H54 (cell line): ENCODE data around the gene ABCE1.

Experiments used
- DNase-seq: peaks from one replicate; pipeline ENCODE4 v3.0.0; 2011; ENCODE audit warnings: low spot score, mixed read lengths; ENCODE audit not compliant: insufficient read length
- FAIRE-seq: peaks from 3 replicates; lab custom pipeline; 2011; peaks lifted over from hg19 to GRCh38; lab: Jason Lieb, UNC
- POLR2A ChIP-seq: IDR thresholded peaks from 2 replicates; pipeline ENCODE4 v1.6.1; 2011; ENCODE audit warnings: low read depth, mild to moderate bottlenecking, low read length

ABCE1 gene

DNA sequence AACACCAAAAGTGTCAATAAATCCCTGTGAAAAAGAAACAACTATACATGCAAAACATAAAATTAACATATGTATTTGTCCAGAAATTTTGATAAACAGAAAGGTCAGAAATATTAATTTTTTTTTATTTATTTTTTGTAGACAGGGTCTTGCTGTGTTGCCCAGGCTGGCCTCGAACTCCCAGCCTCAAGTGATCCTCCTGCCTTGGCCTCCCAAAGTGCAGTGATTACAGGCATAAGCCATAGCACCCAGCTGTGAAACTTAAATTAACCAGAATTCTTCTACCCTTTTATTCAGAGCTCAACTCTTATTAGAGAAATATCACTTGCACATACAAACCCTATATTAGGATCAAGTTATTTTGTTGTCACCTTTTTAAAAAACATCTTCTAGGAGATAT is 16.4 kb upstream of the ABCE1 start:
- FAIRE-seq (no peak), DNase-seq (no peak)
- TF ChIP-seq POLR2A, result no peak

DNA sequence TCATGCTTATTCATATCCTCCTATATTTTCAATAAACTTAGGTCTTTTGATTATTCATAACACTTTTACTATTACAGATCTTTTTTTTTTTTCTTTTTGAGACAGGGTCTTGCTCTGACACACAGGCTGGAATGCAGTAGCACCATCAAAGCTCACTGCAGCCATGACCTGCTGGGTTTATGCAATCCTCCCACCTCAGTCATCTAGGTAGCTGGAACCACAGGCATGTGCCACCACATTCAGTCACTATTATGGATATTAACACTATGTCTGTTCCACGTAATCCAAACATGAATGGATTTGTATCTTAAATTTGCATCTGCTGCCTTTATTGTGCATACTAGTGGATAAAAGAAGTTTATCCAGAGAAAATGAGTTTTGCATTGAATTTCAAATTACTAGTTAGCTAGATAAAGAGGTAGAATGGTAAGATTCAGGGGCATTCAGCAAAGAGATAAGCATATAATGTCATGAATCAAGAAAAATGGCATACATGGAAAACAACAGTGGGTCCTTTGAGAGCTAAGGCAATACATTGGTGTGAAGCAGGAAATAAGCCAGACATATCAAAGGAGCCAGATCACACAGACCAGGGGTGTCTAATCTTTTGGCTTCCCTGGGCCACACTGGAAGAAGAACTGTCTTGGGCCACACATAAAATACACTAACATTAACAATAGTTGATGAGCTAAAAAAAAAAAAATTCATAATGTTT is 14.1 kb upstream of the ABCE1 start:
- DNase-seq (no peak), FAIRE-seq (no peak)
- TF ChIP-seq POLR2A, result no peak

GRCh38 chr4:145090380-145090779 is 7.7 kb upstream of the ABCE1 start:
- no peak for FAIRE-seq
- no peak for TF ChIP-seq POLR2A

DNA sequence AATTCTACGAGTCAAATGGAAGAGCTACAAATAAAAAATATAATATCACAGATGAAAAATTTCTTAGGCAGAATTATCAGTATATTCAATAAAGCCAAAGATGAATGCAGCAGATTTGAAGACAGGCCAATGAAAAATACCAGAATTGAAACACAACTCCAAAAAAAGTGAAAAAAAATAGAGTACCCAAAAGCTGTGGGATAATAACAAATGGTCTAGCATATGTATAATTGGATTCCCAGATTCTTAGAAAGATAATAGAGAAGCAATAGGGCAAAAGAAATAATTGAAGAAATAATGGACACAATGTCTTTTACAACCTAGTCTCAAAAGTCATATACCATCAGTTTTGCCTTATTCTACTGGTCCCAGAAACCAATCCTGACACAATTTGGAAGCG is 4.5 kb upstream of the ABCE1 start:
- DNase-seq (no peak), FAIRE-seq (no peak)
- TF ChIP-seq POLR2A, result no peak

More at GRCh38 chr4:145090380-145090779, 7.7 kb upstream of the ABCE1 start:
- no peak for DNase-seq

GRCh38 chr4:145097331-145097820 is 735 bp upstream of the ABCE1 start:
- no peak for DNase-seq

DNA sequence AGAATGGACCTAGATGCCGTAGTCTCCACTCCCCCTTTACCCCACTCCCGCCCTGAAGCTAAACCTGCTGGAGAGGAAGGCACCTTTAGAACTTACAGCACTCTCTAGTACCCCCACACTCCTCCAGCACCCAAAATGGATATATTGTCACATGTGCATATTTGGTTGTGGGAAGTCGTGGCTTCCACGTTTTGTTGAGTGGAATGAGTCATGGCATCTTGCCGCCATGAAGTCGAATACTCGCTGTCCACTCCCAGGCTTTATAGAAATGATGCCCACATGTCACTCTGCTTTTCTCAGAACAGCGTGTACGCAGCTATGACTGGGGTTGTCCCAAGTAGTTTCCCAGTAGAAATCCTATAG is 545 bp downstream of the ABCE1 start:
- no peak for TF ChIP-seq POLR2A
- FAIRE-seq (no peak), DNase-seq (no peak)

More at GRCh38 chr4:145097331-145097820, 735 bp upstream of the ABCE1 start:
- no peak for FAIRE-seq
- no peak for TF ChIP-seq POLR2A

DNA sequence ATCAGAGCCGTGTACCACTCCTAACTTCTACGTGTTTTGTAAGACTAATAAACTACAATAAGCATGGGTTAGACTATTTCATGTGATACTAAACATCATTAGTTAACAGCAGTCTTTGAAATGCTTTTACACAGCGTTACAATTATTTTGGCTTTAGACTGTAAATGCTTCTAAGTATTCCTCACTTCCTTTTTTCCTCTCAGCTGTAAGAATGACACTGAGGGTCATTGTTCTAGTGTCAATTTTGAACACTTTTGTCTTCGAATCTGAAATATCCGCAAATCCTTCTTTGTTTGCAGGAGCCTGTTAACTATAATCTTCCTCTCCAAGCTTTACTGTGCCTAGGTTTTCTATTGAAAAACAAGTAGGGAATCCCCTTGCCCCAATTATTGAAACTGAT is 1.5 kb downstream of the ABCE1 start:
- no peak for TF ChIP-seq POLR2A
- DNase-seq (no peak), FAIRE-seq (no peak)

DNA sequence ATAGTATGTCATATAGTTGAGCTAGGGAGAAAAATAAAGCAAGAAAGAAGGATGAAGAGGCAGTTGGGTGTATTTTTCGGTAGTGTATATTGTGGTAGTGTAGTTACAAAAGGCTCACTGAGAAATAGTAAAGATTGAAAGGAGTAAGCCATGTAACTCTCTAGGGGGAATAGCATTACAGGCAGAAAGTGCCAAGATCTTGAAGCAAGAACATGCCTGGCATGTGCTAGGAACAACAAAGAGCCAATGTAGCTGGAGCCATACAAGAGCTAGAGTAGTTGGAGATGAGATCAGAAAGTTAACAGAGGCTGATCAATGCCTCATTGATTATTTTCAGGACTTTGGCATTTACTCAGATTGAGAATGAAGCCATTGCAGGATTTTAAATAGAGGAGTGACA is 3.0 kb downstream of the ABCE1 start:
- no peak for DNase-seq
- TF ChIP-seq POLR2A, result no peak
- no peak for FAIRE-seq

DNA sequence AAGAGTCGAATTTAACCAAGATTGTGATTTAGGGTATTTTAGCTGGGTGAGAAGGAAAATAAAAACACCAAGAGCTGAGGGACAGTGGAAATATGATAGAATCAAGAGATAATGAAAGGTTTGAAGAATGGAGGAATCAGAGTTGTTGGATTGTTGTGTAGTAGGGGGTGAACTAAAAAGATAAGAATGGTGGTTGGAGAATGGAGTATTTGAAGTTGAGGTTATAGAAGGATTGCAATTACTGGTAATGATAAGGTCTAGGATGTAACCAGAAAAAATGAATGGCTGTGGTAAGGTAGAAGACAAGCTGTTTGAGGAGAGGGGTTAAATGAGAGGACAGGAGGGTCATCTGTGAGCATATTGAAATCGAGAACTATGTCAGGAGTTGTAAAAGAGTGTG is 4.5 kb downstream of the ABCE1 start:
- no peak for FAIRE-seq

DNA sequence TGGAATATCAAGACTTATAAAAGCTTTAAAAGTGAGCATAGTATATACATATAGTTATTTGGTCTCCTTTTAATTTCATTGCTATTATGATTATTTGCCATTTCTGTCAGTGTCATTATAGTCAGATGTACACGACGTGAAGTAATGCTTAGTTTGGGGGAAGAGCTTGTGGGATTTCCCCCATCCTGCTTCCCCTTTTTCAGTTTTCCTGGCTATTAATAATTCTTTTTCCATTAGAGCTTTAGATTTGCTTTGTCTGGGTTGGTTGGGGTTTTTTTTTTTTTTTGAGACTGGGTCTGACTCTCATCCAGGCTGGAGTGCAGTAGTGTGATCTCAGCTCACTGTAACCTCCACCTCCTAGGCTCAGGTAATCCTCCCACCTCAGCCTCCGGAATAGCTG is 5.4 kb downstream of the ABCE1 start:
- FAIRE-seq (no peak), DNase-seq (no peak)
- no peak for TF ChIP-seq POLR2A

More for the DNA sequence above, 4.5 kb downstream of the ABCE1 start:
- DNase-seq, result no peak
- TF ChIP-seq POLR2A, result no peak

DNA sequence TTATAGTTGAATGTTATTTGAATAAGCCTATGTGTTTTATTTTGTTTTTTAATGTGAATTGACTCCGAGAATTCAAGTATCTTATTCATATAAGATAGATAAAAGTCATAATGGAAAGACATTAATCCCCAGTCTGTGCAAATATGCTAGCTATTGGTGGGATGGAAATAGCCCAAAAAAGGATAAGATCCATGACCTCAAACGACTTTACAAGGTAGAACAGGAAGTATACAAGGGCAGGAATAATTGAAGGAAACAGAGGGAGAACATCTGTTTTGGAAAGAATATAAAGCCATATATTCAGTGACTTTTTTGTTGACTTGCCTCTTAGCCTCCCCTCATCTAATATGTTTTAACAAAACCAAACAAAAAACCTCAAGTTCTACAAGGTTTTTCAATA is 9.0 kb downstream of the ABCE1 start:
- FAIRE-seq, result no peak
- no peak for TF ChIP-seq POLR2A

GRCh38 chr4:145108128-145108527 is 10.0 kb downstream of the ABCE1 start:
- FAIRE-seq, result no peak
- no peak for TF ChIP-seq POLR2A
- DNase-seq, result no peak

More for the DNA sequence above, 9.0 kb downstream of the ABCE1 start:
- no peak for DNase-seq

- no peak for TF ChIP-seq POLR2A
- FAIRE-seq (no peak), DNase-seq (no peak)
Observed at GRCh38 chr4:145125396-145125795, 27.3 kb downstream of the ABCE1 start.

DNA sequence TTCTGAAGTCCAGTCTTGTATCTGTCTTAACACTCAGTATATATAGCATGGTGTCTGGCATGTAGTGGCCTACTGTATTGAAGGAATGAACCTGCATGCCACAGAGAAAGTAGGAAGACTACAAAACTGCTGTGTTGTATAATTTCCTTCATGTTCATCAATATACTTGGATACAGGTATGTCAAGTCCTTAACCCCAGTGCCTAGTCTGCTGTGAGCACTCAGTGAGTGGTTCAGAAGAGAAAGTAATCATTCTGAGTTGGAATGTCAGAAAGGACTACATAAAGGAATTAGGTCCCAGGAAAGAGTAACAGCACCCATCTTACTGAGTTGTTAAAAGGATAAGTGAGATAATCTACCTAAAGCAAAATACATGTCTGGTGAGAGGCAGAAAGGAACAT is 32.0 kb downstream of the ABCE1 start:
- TF ChIP-seq POLR2A, result no peak
- DNase-seq (no peak), FAIRE-seq (no peak)

GRCh38 chr4:145130788-145131399 is 32.8 kb downstream of the ABCE1 start:
- DNase-seq, result no peak
- peak; percentile 60 for FAIRE-seq
- TF ChIP-seq POLR2A, result no peak
